ENCODE measurements around the gene PATZ1. TPM values are rescaled to one million over a fixed set of nuclear protein-coding genes. Genes with fewer than 3 reads are reported as not detected.

PATZ1 gene
- total RNA-seq, 1 donor from 2014 or later: 37.4 TPM

- H3K4me1 Mint-ChIP-seq: peaks cover 7% of the 10 kb centered on the region
- H3K4me3 Mint-ChIP-seq: no peak overlapping the region
- intact Hi-C loops (cut with micrococcal nuclease): loop anchor here (1.0 to 5.0 kb wide), 4 partner anchors 21 to 206 kb away; partner anchors contain the start of genes LIMK2, PIK3IP1 and SELENOM
- TF ChIP-seq CTCF (IDR thresholded peaks at IDR 0.05): no peak
- peaks cover 9% of the 10 kb centered on the region for H3K36me3 Mint-ChIP-seq (ENCODE audit: low read depth)
- ChIA-PET POLR2A (interaction anchor here (0.6 to 1.6 kb wide), 9 partner anchors 10 to 206 kb away, joined by 3 to 10 read pairs (median 3); partner anchors contain the start of genes DRG1, LIMK2, PATZ1 and PIK3IP1), CTCF (interaction anchor here (0.7 to 6.2 kb wide), 16 partner anchors 9 to 390 kb away, joined by 3 to 44 read pairs (median 6); partner anchors contain the start of genes LIMK2 and PIK3IP1)
- DNase-seq (peak; percentile 39), ATAC-seq (ENCODE audit: low read depth) (peak; percentile 54)
- H3K27me3 Mint-ChIP-seq: no peaks in the 10 kb centered on the region
- H3K9me3 Mint-ChIP-seq: peaks cover 3% of the 10 kb centered on the region
- no peak overlapping the region for H3K27ac Mint-ChIP-seq
These were observed 32.6 kb downstream of the PATZ1 start for GRCh38 chr22:31313366-31314147.

GRCh38 chr22:31308181-31308580 lies 38.0 kb downstream of the PATZ1 start:
- Mint-ChIP-seq H3K4me3 (peak overlapping the region; percentile 44), H3K27me3 (no peaks in the 10 kb centered on the region), H3K9me3 (no peaks in the 10 kb centered on the region), H3K4me1 (peaks cover 28% of the 10 kb centered on the region), H3K27ac (peak overlapping the region; percentile 74), H3K36me3 (ENCODE audit: low read depth) (peaks cover 3% of the 10 kb centered on the region)
- POLR2A ChIA-PET: interaction anchor here (0.5 to 1.5 kb wide), 3 partner anchors 15 to 17 kb away, joined by 6 to 11 read pairs (median 7); partner anchors contain the start of gene PIK3IP1
- ATAC-seq (ENCODE audit: low read depth) (peak; percentile 56), DNase-seq (no peak)
- CTCF ChIA-PET: interaction anchor here (1.5 kb wide), 1 partner anchor 12 kb away, joined by 3 read pairs; no protein-coding TSS in a partner anchor
- intact Hi-C loops (cut with micrococcal nuclease): loop anchor here (1.0 kb wide), 1 partner anchor 18 kb away; no protein-coding TSS in a partner anchor
- no peak for TF ChIP-seq CTCF (IDR thresholded peaks at IDR 0.05)

GRCh38 chr22:31305194-31305593 lies 41.0 kb downstream of the PATZ1 start:
- Mint-ChIP-seq H3K27ac (no peak overlapping the region), H3K36me3 (ENCODE audit: low read depth) (no peaks in the 10 kb centered on the region), H3K4me3 (no peak overlapping the region), H3K4me1 (peaks cover 27% of the 10 kb centered on the region), H3K27me3 (no peaks in the 10 kb centered on the region), H3K9me3 (no peaks in the 10 kb centered on the region)
- intact Hi-C loops (cut with micrococcal nuclease): no loop called here
- DNase-seq (no peak), ATAC-seq (ENCODE audit: low read depth) (no peak)
- no peak for TF ChIP-seq CTCF (IDR thresholded peaks at IDR 0.05)
- ChIA-PET CTCF (no interaction called here), POLR2A (no interaction called here)

- no peak for TF ChIP-seq CTCF (IDR thresholded peaks at IDR 0.05)
- DNase-seq: no peak
- Mint-ChIP-seq H3K9me3 (no peaks in the 10 kb centered on the region), H3K36me3 (ENCODE audit: low read depth) (no peaks in the 10 kb centered on the region), H3K4me1 (peaks cover 13% of the 10 kb centered on the region), H3K27ac (no peak overlapping the region), H3K27me3 (no peaks in the 10 kb centered on the region), H3K4me3 (no peak overlapping the region)
- ChIA-PET CTCF (interaction anchor here (0.6 to 2.0 kb wide), 5 partner anchors 10 to 164 kb away, joined by 3 to 10 read pairs (median 3); partner anchors contain the start of genes LIMK2 and PIK3IP1), POLR2A (interaction anchor here (0.6 to 1.1 kb wide), 2 partner anchors 12 to 64 kb away, joined by 3 to 4 read pairs; no protein-coding TSS in a partner anchor)
- ATAC-seq (ENCODE audit: low read depth): no peak
- intact Hi-C loops (cut with micrococcal nuclease): no loop called here
These were observed 43.6 kb downstream of the PATZ1 start for GRCh38 chr22:31302537-31302936.

GRCh38 chr22:31302006-31302405 lies 44.1 kb downstream of the PATZ1 start:
- CTCF ChIA-PET: interaction anchor here (0.6 to 1.6 kb wide), 3 partner anchors 10 to 165 kb away, joined by 3 to 4 read pairs (median 3); partner anchors contain the start of genes LIMK2 and PIK3IP1
- no peak for TF ChIP-seq CTCF (IDR thresholded peaks at IDR 0.05)
- H3K4me1 Mint-ChIP-seq: peaks cover 11% of the 10 kb centered on the region
- DNase-seq (no peak), ATAC-seq (ENCODE audit: low read depth) (no peak)
- POLR2A ChIA-PET: interaction anchor here (2.5 kb wide), 1 partner anchor 12 kb away, joined by 17 read pairs; no protein-coding TSS in a partner anchor
- intact Hi-C loops (cut with micrococcal nuclease): no loop called here
- no peaks in the 10 kb centered on the region for H3K27me3 Mint-ChIP-seq
- H3K9me3 Mint-ChIP-seq: no peaks in the 10 kb centered on the region
- no peak overlapping the region for H3K27ac Mint-ChIP-seq
- H3K36me3 Mint-ChIP-seq (ENCODE audit: low read depth): no peaks in the 10 kb centered on the region
- H3K4me3 Mint-ChIP-seq: no peak overlapping the region
